GM23338 (cell line): ENCODE data around the gene PABPN1. TPM values are rescaled to one million over a fixed set of nuclear protein-coding genes. Genes with fewer than 3 reads are reported as not detected.
"Not testable (repeated sequence)": the region's sequence is repeated elsewhere in the genome, so short reads cannot be mapped to it uniquely, and the experiment has no call there.

Experiments used
- ATAC-seq: fragments of 200-7000 bp; cut with Tn5 transposase; 3 replicates; pipeline ENCODE4 v1.9.1; 2020
- DNase-seq: peaks from one replicate; pipeline ENCODE4 v3.0.0-alpha.2; 2015; ENCODE audit warnings: low spot score
- H2AFZ ChIP-seq: fragments of 200-600 bp; sonication (generic); 2 replicates; pipeline ENCODE4 v1.8.0; 2016; ENCODE audit warnings: antibody characterized with exemption, mild to moderate bottlenecking, moderate library complexity
- H3F3A ChIP-seq: fragments of 200-600 bp; sonication (generic); replicated peaks from 2 replicates; pipeline ENCODE4 v1.8.0; 2017; ENCODE audit warnings: antibody characterized with exemption, mixed run types, low read depth
- H3K27ac ChIP-seq: fragments of 200-600 bp; sonication (generic); 2 replicates; pipeline ENCODE4 v1.6.1; 2016; ENCODE audit warnings: low read depth
- H3K27me3 ChIP-seq: fragments of 200-600 bp; sonication (generic); 2 replicates; pipeline ENCODE4 v1.8.0; 2016; ENCODE audit warnings: mild to moderate bottlenecking, mixed run types, moderate library complexity; ENCODE audit not compliant: insufficient read depth
- H3K36me3 ChIP-seq: fragments of 200-600 bp; sonication (generic); 2 replicates; pipeline ENCODE4 v1.8.0; 2016; ENCODE audit warnings: mild to moderate bottlenecking; ENCODE audit not compliant: insufficient read depth
- H3K4me1 ChIP-seq: fragments of 200-600 bp; sonication (generic); 2 replicates; pipeline ENCODE4 v1.8.0; 2016; ENCODE audit warnings: mild to moderate bottlenecking, moderate library complexity; ENCODE audit not compliant: insufficient read depth
- H3K4me2 ChIP-seq: fragments of 200-600 bp; sonication (generic); 2 replicates; pipeline ENCODE4 v1.7.1; 2017; ENCODE audit warnings: mixed run types
- H3K4me3 ChIP-seq: fragments of 200-600 bp; sonication (generic); 2 replicates; pipeline ENCODE4 v1.6.1; 2016; ENCODE audit warnings: mixed run types
- H3K79me2 ChIP-seq: fragments of 200-600 bp; sonication (generic); replicated peaks from 2 replicates; pipeline ENCODE4 v1.8.0; 2017; ENCODE audit warnings: mild to moderate bottlenecking; ENCODE audit not compliant: insufficient read depth
- H3K9me2 ChIP-seq: fragments of 200-600 bp; sonication (generic); 2 replicates; pipeline ENCODE4 v1.8.0; 2017; ENCODE audit not compliant: insufficient read depth
- H4K20me1 ChIP-seq: fragments of 200-600 bp; sonication (generic); replicated peaks from 2 replicates; pipeline ENCODE4 v1.8.0; 2017; ENCODE audit warnings: mild to moderate bottlenecking; ENCODE audit not compliant: insufficient read depth
- H3K27ac Mint-ChIP-seq: 2 replicates; pipeline ENCODE4 v1.8.0; 2020; ENCODE audit warnings: inconsistent platforms, mild to moderate bottlenecking, moderate library complexity, mixed read lengths
- H3K27me3 Mint-ChIP-seq: 3 replicates; pipeline ENCODE4 v1.8.0; 2022; ENCODE audit warnings: low read depth, mild to moderate bottlenecking, moderate library complexity, mixed read lengths, inconsistent platforms; ENCODE audit not compliant: insufficient read depth, poor library complexity
- H3K36me3 Mint-ChIP-seq: 3 replicates; pipeline ENCODE4 v1.8.0; 2021; ENCODE audit warnings: low read depth, mild to moderate bottlenecking, inconsistent platforms, moderate library complexity, mixed read lengths
- H3K4me1 Mint-ChIP-seq: 3 replicates; pipeline ENCODE4 v1.8.0; 2020; ENCODE audit warnings: mild to moderate bottlenecking, inconsistent platforms, mixed read lengths
- H3K4me3 Mint-ChIP-seq: 3 replicates; pipeline ENCODE4 v1.8.0; 2021; ENCODE audit warnings: moderate library complexity, mild to moderate bottlenecking, inconsistent platforms, mixed read lengths
- H3K9me3 Mint-ChIP-seq: 3 replicates; pipeline ENCODE4 v1.8.0; 2020; ENCODE audit warnings: moderate library complexity, mild to moderate bottlenecking, inconsistent platforms, mixed read lengths
- CREB1 ChIP-seq: fragments of 250-450 bp; sonication (Bioruptor Pico); IDR thresholded peaks from 2 replicates; pipeline ENCODE4 v1.5.0; 2020; ENCODE audit warnings: low read depth, mild to moderate bottlenecking, moderate library complexity
- CTCF ChIP-seq, 2 experiments: fragments of 200-600 bp in 1 of 2; sonication (generic) in 1 of 2; conservative IDR thresholded peaks; 2 replicates each; pipeline versions ENCODE4 v1.5.1 to v1.6.1; 2016 to 2017; ENCODE audit warnings: antibody characterized with exemption in 2 of 2, low read depth in 2 of 2, mild to moderate bottlenecking in 2 of 2, moderate library complexity in 1 of 2
- ETS1 ChIP-seq: IDR thresholded peaks from 2 replicates; pipeline ENCODE4 v1.6.1; 2016; ENCODE audit warnings: antibody characterized with exemption
- EZH2phosphoT487 ChIP-seq: fragments of 200-600 bp; sonication (generic); IDR thresholded peaks from one replicate; pipeline ENCODE4 v1.8.1; 2018; ENCODE audit warnings: antibody characterized with exemption; ENCODE audit not compliant: unreplicated experiment
- JUNB ChIP-seq: IDR thresholded peaks from one replicate; pipeline ENCODE4 v1.6.1; 2016; ENCODE audit warnings: antibody characterized with exemption; ENCODE audit not compliant: unreplicated experiment
- REST ChIP-seq: IDR thresholded peaks from one replicate; pipeline ENCODE4 v1.6.1; 2018; ENCODE audit warnings: antibody characterized with exemption; ENCODE audit not compliant: unreplicated experiment
- STAT1 ChIP-seq: IDR thresholded peaks from one replicate; pipeline ENCODE4 v1.6.1; 2016; ENCODE audit warnings: antibody characterized with exemption; ENCODE audit not compliant: unreplicated experiment
- polyA plus RNA-seq: library from polyadenylated mRNA; unstranded; fragments of >200 nt; fragmentation: Nextera tagmentation; extraction: Ambion mirVana; gene quantifications from 2 replicates; pipeline ENCODE4 v1.2.1, GENCODE V29; 2016
- total RNA-seq: library from RNA; depleted of rRNA; stranded (reverse); fragments of >200 nt; shearing (Covaris generic); gene quantifications from 2 replicates; pipeline ENCODE4 v1.2.3, GENCODE V29; 2014

Gene PABPN1
- total and polyA plus RNA-seq, 2 experiments from 2014 or later = 116 to 342 TPM

GRCh38 chr14:23324993-23325392 is 3.7 kb downstream of the PABPN1 start:
- Histone ChIP-seq H3K9me2 (peaks cover 2% of the 10 kb centered on the region; the same call in 1 of the 2 replicates), H4K20me1 (peaks cover 9% of the 10 kb centered on the region; the same call in 1 of the 2 replicates), H2AFZ (no peak overlapping the region), H3K79me2 (peaks cover 21% of the 10 kb centered on the region), H3K4me2 (no peak overlapping the region), H3K36me3 (peaks cover 28% of the 10 kb centered on the region), H3K27me3 (no peaks in the 10 kb centered on the region), H3K4me3 (no peak overlapping the region), H3F3A (peaks cover 36% of the 10 kb centered on the region), H3K4me1 (peaks cover 8% of the 10 kb centered on the region), H3K27ac (peak overlapping the region; percentile 28; the same call in 1 of the 2 replicates)
- Mint-ChIP-seq H3K4me3 (no peak overlapping the region), H3K27ac (no peak overlapping the region; the same call in 1 of the 2 replicates), H3K9me3 (no peaks in the 10 kb centered on the region), H3K4me1 (peaks cover 21% of the 10 kb centered on the region), H3K27me3 (peaks cover 12% of the 10 kb centered on the region), H3K36me3 (peaks cover 45% of the 10 kb centered on the region)
- no peak for DNase-seq
- no peak for TF ChIP-seq CTCF (conservative IDR thresholded peaks at IDR 0.05; ENCODE audit: low read depth in 2 of 2)
- no peak for TF ChIP-seq STAT1
- no peak for TF ChIP-seq JUNB
- TF ChIP-seq CREB1 (CRISPR knock-in tag) = no peak
- TF ChIP-seq EZH2phosphoT487 = no peak
- TF ChIP-seq REST = no peak
- TF ChIP-seq ETS1 = no peak
- no peak for ATAC-seq

DNA sequence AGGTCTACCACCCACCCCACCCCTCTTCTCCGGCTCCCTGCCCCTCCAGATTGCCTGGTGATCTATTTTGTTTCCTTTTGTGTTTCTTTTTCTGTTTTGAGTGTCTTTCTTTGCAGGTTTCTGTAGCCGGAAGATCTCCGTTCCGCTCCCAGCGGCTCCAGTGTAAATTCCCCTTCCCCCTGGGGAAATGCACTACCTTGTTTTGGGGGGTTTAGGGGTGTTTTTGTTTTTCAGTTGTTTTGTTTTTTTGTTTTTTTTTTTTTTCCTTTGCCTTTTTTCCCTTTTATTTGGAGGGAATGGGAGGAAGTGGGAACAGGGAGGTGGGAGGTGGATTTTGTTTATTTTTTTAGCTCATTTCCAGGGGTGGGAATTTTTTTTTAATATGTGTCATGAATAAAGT is 4.5 kb downstream of the PABPN1 start:
- not testable (repeated sequence) for H3K27me3 Mint-ChIP-seq, H3K4me1 ChIP-seq, H3K27me3 ChIP-seq, H3K4me3 ChIP-seq, ATAC-seq, H3K4me3 Mint-ChIP-seq, H3K9me2 ChIP-seq, H2AFZ ChIP-seq, H3K9me3 Mint-ChIP-seq, H3K27ac Mint-ChIP-seq, DNase-seq, H3K4me2 ChIP-seq, H4K20me1 ChIP-seq
- Histone ChIP-seq H3K36me3 (peaks cover 28% of the 10 kb centered on the region), H3F3A (peaks cover 32% of the 10 kb centered on the region), H3K79me2 (peaks cover 21% of the 10 kb centered on the region), H3K27ac (peak overlapping the region; percentile 50; the same call in 1 of the 2 replicates)
- peaks cover 14% of the 10 kb centered on the region for H3K4me1 Mint-ChIP-seq
- peaks cover 45% of the 10 kb centered on the region for H3K36me3 Mint-ChIP-seq
